ENCODE measurements around the gene ZBTB7B.

DNA sequence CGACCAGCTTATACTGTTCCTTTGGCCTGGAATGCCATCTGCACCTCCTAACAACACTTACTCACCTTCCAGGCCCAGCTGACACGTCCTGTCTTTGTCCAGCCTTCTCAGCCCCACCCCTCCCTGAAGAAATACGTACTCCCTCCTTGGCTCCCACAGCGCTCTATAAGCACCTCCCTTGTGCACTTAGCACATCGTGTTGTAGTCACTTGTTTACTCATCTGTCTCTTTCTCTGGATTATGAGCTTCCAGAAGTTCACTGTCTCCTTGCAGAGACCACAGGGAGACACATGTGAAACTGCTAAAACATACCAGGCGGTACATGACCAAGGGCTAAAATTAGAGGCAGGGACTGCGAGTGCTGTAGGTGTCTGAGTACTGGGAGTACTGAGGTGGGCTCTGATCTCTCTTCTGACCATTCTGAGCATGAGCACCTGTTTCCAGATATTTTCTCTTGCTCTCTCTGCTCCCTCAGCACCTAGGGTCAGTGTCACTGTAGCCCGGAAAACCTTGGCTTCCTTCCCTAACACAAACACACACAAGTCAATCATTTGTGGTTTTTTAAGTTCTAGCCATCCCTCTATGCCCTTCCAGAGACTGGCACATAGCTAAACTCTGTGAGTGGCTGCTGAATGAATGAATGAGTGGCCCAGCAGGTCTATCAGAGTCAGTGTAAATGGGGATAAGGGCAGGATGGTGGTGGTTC, 36.2 kb downstream of the ZBTB7B start:
- TF ChIP-seq, protein P1, sequence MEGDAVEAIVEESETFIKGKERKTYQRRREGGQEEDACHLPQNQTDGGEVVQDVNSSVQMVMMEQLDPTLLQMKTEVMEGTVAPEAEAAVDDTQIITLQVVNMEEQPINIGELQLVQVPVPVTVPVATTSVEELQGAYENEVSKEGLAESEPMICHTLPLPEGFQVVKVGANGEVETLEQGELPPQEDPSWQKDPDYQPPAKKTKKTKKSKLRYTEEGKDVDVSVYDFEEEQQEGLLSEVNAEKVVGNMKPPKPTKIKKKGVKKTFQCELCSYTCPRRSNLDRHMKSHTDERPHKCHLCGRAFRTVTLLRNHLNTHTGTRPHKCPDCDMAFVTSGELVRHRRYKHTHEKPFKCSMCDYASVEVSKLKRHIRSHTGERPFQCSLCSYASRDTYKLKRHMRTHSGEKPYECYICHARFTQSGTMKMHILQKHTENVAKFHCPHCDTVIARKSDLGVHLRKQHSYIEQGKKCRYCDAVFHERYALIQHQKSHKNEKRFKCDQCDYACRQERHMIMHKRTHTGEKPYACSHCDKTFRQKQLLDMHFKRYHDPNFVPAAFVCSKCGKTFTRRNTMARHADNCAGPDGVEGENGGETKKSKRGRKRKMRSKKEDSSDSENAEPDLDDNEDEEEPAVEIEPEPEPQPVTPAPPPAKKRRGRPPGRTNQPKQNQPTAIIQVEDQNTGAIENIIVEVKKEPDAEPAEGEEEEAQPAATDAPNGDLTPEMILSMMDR (IDR thresholded peaks at IDR 0.05): no peak
- TF ChIP-seq POLR2AphosphoS5 (IDR thresholded peaks at IDR 0.05) (no peak), POLR2A (IDR thresholded peaks at IDR 0.05) (no peak)
